Caki2 (cell line): ENCODE data around the gene RAMP2. TPM values are rescaled to one million over a fixed set of nuclear protein-coding genes. Genes with fewer than 3 reads are reported as not detected.

ENCODE experiments used
- DNase-seq: peaks from one replicate; pipeline ENCODE4 v3.0.0-alpha.2; 2015; ENCODE audit warnings: low read depth
- in situ Hi-C: cut with HindIII; loops from 2 replicates; pipeline ENCODE4 v1.10.0; 2016; ENCODE audit warnings: low sequenced_read_pairs, low pct_unique_long_range_greater_than_20kb, mixed read lengths
- total RNA-seq: library from RNA; depleted of rRNA; stranded (reverse); fragments of >200 nt; shearing (Covaris generic); gene quantifications from 2 replicates; pipeline ENCODE4 v1.2.3, GENCODE V29; 2014; ENCODE audit warnings: low replicate concordance

Gene RAMP2
- total RNA-seq, 1 experiment from 2014 or later, result not detected

GRCh38 chr17:42783062-42783790 lies 22.2 kb downstream of the RAMP2 start:
- DNase-seq, result peak; percentile 52

GRCh38 chr17:42783791-42784138 lies 22.7 kb downstream of the RAMP2 start:
- in situ Hi-C loops, result no loop called here
- DNase-seq, result no peak

More at GRCh38 chr17:42783062-42783790, 22.2 kb downstream of the RAMP2 start:
- in situ Hi-C loops, result no loop called here

- in situ Hi-C loops, result no loop called here
- DNase-seq, result no peak
Measured at GRCh38 chr17:42784409-42784808, 23.4 kb downstream of the RAMP2 start.

GRCh38 chr17:42784811-42785592 lies 24.0 kb downstream of the RAMP2 start:
- in situ Hi-C loops, result no loop called here
- no peak for DNase-seq

GRCh38 chr17:42787266-42787665 lies 26.2 kb downstream of the RAMP2 start:
- in situ Hi-C loops, result no loop called here
- DNase-seq, result no peak

GRCh38 chr17:42791948-42792347 lies 30.9 kb downstream of the RAMP2 start:
- in situ Hi-C loops, result no loop called here
- no peak for DNase-seq

GRCh38 chr17:42792545-42792944 lies 31.5 kb downstream of the RAMP2 start:
- no peak for DNase-seq
- in situ Hi-C loops, result no loop called here

GRCh38 chr17:42795061-42795460 lies 34.0 kb downstream of the RAMP2 start:
- no peak for DNase-seq
- in situ Hi-C loops, result no loop called here

- no peak for DNase-seq
- in situ Hi-C loops, result no loop called here
Measured at GRCh38 chr17:42795465-42795864, 34.4 kb downstream of the RAMP2 start.

- DNase-seq, result no peak
- in situ Hi-C loops, result no loop called here
Measured at GRCh38 chr17:42796066-42796758, 35.2 kb downstream of the RAMP2 start.

GRCh38 chr17:42797067-42798007 lies 36.3 kb downstream of the RAMP2 start:
- DNase-seq, result peak; percentile 96
- in situ Hi-C loops, result no loop called here

GRCh38 chr17:42798011-42798382 lies 37.0 kb downstream of the RAMP2 start:
- in situ Hi-C loops, result no loop called here
- DNase-seq, result no peak

- in situ Hi-C loops, result no loop called here
- DNase-seq, result peak; percentile 85
Measured at GRCh38 chr17:42798383-42799380, 37.7 kb downstream of the RAMP2 start, which contains the start of the genes CNTD1 and COA3. Gene CNTD1 (plus strand): TSS chr17:42798861. CDS start chr17:42799068, 207 bp downstream. Gene COA3 (minus strand): TSS chr17:42798704. CDS start chr17:42798681, 23 bp downstream.

GRCh38 chr17:42803074-42803883 lies 42.3 kb downstream of the RAMP2 start:
- DNase-seq, result no peak
- in situ Hi-C loops, result no loop called here

- no peak for DNase-seq
- in situ Hi-C loops, result no loop called here
Measured at GRCh38 chr17:42804918-42805367, 43.9 kb downstream of the RAMP2 start.

GRCh38 chr17:42806249-42806648 lies 45.2 kb downstream of the RAMP2 start:
- no peak for DNase-seq
- in situ Hi-C loops, result no loop called here
